Endothelial cell (in vitro differentiated cells): Measurements from ENCODE around the gene RPLP1. TPM values are rescaled to one million over a fixed set of nuclear protein-coding genes. Genes with fewer than 3 reads are reported as not detected.

Experiments
- DNase-seq: peaks from one replicate; pipeline ENCODE4 v3.0.0; 2021; ENCODE audit warnings: low spot score
- H3K27ac Mint-ChIP-seq: one replicate; pipeline ENCODE4 v1.8.0; 2021; ENCODE audit warnings: mixed read lengths, inconsistent platforms; ENCODE audit not compliant: unreplicated experiment
- H3K27me3 Mint-ChIP-seq: one replicate; pipeline ENCODE4 v1.8.0; 2021; ENCODE audit warnings: mild to moderate bottlenecking, moderate library complexity, mixed read lengths, inconsistent platforms; ENCODE audit not compliant: unreplicated experiment
- H3K36me3 Mint-ChIP-seq: one replicate; pipeline ENCODE4 v1.8.0; 2021; ENCODE audit warnings: mild to moderate bottlenecking, low read depth, mixed read lengths, inconsistent platforms; ENCODE audit not compliant: unreplicated experiment
- H3K4me1 Mint-ChIP-seq: one replicate; pipeline ENCODE4 v1.8.0; 2021; ENCODE audit warnings: mild to moderate bottlenecking, mixed read lengths, inconsistent platforms; ENCODE audit not compliant: unreplicated experiment
- H3K4me3 Mint-ChIP-seq: one replicate; pipeline ENCODE4 v1.8.0; 2021; ENCODE audit warnings: mild to moderate bottlenecking, mixed read lengths, inconsistent platforms; ENCODE audit not compliant: unreplicated experiment
- H3K9me3 Mint-ChIP-seq: one replicate; pipeline ENCODE4 v1.8.0; 2021; ENCODE audit warnings: mixed read lengths, inconsistent platforms; ENCODE audit not compliant: unreplicated experiment
- CTCF ChIP-seq: fragments of 200-600 bp; sonication (generic); IDR thresholded peaks from one replicate; pipeline ENCODE4 v1.5.0; 2021; ENCODE audit warnings: antibody characterized with exemption; ENCODE audit not compliant: unreplicated experiment
- total RNA-seq: library from RNA; stranded (reverse); fragmentation: NEBNext Ultra II Directional; extraction: Animal tissue kit (Norgen Biotek cat#: 25700); gene quantifications from one replicate; pipeline ENCODE4 v1.2.1, GENCODE V29; 2021; ENCODE audit not compliant: unreplicated experiment

RPLP1 gene
- total RNA-seq, 1 donor from 2014 or later: 1,903 TPM

DNA sequence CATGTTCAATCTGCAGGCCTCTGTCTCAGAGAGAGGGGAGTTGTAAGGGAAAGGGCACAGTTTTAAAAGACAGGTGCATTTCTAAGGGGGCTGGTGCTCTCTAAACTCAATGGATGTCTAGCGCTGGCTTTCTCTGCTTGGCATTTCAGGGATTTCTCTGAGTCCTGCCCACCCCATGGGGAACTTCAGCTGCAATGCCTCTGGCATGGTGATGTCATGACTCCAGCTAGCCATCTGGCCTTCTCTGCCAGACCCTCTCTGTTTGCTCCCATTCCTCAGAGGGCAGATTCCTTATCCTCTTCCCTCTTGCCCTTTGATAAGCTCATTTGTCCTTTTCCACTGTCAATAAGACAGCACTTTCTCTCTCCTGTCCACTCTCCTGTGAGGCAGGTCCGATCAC is 40.8 kb downstream of the RPLP1 start:
- no peaks in the 10 kb centered on the region for H3K9me3 Mint-ChIP-seq
- H3K4me3 Mint-ChIP-seq: no peak overlapping the region
- no peak overlapping the region for H3K27ac Mint-ChIP-seq
- H3K27me3 Mint-ChIP-seq: no peaks in the 10 kb centered on the region
- H3K36me3 Mint-ChIP-seq: no peaks in the 10 kb centered on the region
- peaks cover 3% of the 10 kb centered on the region for H3K4me1 Mint-ChIP-seq
- TF ChIP-seq CTCF: no peak
- DNase-seq: no peak

GRCh38 chr15:69496001-69496400 is 43.4 kb downstream of the RPLP1 start:
- Mint-ChIP-seq H3K27me3 (peaks cover 3% of the 10 kb centered on the region), H3K36me3 (no peaks in the 10 kb centered on the region), H3K9me3 (no peaks in the 10 kb centered on the region), H3K4me3 (no peak overlapping the region), H3K4me1 (peaks cover 5% of the 10 kb centered on the region), H3K27ac (no peak overlapping the region)
- no peak for DNase-seq
- TF ChIP-seq CTCF: no peak

DNA sequence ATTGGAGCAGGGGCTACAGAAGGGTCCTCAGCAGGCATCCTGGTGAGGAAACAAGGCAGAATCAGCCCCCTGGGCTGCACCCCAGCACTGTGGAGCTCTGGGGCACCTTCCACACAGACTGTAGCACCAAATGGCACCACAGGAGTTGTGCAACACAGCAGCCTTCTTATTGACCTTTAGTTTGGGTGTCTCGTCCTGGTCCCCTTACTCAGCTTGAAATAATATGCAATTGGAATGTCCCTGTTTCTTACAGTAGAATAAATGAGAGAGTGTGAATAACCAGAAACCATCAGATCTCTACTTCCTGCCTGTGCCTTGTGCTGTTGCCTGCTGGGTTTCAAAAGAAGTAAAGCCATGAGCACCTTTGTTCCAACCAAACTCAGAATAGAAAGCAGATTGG is 44.5 kb downstream of the RPLP1 start:
- H3K4me1 Mint-ChIP-seq: peaks cover 5% of the 10 kb centered on the region
- no peaks in the 10 kb centered on the region for H3K9me3 Mint-ChIP-seq
- no peak overlapping the region for H3K4me3 Mint-ChIP-seq
- no peak for DNase-seq
- TF ChIP-seq CTCF: no peak
- no peak overlapping the region for H3K27ac Mint-ChIP-seq
- no peaks in the 10 kb centered on the region for H3K36me3 Mint-ChIP-seq
- peaks cover 3% of the 10 kb centered on the region for H3K27me3 Mint-ChIP-seq

DNA sequence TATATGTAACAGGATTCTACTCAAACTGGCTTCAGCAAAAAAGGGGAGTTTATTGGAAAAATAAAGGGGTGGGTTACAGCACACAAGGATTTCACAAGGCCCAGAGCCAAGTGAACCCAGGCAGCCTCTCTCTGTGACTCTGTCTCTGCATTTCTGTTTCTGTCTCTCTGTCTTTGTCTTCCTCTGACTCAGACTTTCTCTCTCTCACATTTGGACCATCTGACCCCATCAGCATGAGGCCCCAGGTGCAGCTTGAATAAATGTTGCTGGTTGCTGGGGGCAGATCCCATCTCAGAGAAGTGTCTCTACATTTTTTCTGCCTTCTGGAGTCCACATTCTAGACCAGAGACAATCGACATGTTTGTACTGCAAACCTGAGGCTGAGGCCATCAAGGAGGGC is 45.0 kb downstream of the RPLP1 start:
- Mint-ChIP-seq H3K4me3 (no peak overlapping the region), H3K36me3 (no peaks in the 10 kb centered on the region), H3K27ac (no peak overlapping the region), H3K9me3 (no peaks in the 10 kb centered on the region), H3K27me3 (peaks cover 3% of the 10 kb centered on the region), H3K4me1 (peaks cover 5% of the 10 kb centered on the region)
- TF ChIP-seq CTCF: no peak
- DNase-seq: no peak

- DNase-seq: no peak
- H3K4me3 Mint-ChIP-seq: no peak overlapping the region
- no peak for TF ChIP-seq CTCF
- no peaks in the 10 kb centered on the region for H3K36me3 Mint-ChIP-seq
- no peaks in the 10 kb centered on the region for H3K9me3 Mint-ChIP-seq
- H3K4me1 Mint-ChIP-seq: peaks cover 5% of the 10 kb centered on the region
- H3K27ac Mint-ChIP-seq: no peak overlapping the region
- H3K27me3 Mint-ChIP-seq: peaks cover 3% of the 10 kb centered on the region
These were observed 45.7 kb downstream of the RPLP1 start for GRCh38 chr15:69498282-69498681.
